Mucosa of gallbladder (tissue), 1 donor: ENCODE results near the gene IL17REL. TPM values are rescaled to one million over a fixed set of nuclear protein-coding genes. Genes with fewer than 3 reads are reported as not detected.
A peak's percentile ranks its signal among the peaks of the same experiment; 100 is the strongest.

Experiments used
- DNase-seq: peaks from one replicate; pipeline ENCODE4 v3.0.0-alpha.2; 2020; ENCODE audit warnings: low spot score
- total RNA-seq: library from RNA; stranded (reverse); gene quantifications from one replicate; pipeline ENCODE4 v1.2.1, GENCODE V29; 2021
- donor health status: DM: no; HTN: no; CAD: no.

IL17REL gene
- total RNA-seq, 1 donor from 2014 or later, result 0.06 TPM

DNA sequence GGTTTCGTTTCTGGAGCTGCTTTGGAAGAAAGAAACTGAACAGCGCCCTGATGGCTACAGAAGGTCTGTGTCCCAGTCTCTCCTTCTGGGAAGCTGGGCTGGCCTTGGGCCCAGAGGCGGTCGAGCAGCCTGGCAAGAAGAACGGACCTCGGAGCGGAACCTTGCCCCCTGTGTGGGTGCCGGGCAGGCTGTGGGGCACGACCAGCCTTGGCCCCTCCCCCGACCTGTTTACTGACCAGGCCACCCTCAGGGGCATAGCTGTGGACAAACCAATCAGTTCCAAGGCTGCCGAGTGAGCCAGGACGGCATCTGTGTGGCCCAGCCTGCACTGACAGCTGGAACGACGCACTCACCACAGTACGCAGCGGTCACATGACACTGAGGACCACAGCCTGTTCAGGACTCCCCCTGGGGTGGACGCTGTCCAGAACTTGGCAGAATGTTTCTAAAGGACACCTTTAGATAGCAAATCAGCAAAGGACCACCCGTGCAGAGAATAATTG is 44.8 kb downstream of the IL17REL start:
- peak; percentile 42 for DNase-seq

DNA sequence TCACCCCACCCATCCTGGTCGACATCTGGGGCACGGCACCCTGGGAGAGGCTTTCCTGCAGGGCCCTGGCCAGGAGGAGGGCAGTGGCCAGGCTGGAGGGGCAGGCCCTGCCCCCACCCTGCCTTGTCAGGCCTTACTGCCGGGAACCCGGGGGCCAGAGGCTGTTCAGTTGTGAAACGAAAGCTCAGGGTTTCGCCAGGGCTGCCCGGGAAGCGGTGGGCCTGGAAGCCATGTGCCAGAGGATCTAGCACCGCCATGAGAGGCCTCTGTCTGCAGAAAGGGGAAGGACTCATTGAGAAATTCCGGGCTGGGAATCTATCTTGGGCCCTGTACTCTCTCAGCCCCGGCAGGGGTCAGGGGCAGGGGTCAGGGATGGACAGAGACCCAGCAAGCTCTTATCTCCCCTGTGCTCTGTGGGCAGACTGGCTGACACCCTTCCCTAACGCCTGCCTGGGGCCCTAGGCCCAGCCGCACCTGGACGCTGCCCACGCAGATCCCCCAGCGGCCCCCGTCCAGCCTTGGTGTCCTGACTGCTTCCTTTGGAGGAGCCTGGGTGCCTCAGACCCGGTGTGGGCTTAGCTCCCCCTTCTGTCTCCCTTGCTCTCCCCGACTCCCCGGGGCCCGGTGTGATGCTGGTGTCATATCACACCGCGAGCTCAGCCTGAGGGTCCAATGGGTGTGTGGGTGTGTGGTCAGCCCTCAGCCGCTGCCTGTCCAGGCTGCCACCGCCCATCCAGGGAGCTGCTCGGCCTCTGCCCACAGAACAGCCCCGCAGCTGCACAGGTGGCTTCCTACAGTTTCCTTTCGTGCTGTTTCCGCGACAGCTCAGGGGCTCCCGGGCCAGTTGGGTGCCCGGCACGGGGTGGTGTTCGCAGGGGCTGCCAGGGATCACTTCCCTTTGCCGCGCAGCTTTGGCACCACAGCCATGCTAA is 45.5 kb downstream of the IL17REL start:
- peak; percentile 40 for DNase-seq

DNA sequence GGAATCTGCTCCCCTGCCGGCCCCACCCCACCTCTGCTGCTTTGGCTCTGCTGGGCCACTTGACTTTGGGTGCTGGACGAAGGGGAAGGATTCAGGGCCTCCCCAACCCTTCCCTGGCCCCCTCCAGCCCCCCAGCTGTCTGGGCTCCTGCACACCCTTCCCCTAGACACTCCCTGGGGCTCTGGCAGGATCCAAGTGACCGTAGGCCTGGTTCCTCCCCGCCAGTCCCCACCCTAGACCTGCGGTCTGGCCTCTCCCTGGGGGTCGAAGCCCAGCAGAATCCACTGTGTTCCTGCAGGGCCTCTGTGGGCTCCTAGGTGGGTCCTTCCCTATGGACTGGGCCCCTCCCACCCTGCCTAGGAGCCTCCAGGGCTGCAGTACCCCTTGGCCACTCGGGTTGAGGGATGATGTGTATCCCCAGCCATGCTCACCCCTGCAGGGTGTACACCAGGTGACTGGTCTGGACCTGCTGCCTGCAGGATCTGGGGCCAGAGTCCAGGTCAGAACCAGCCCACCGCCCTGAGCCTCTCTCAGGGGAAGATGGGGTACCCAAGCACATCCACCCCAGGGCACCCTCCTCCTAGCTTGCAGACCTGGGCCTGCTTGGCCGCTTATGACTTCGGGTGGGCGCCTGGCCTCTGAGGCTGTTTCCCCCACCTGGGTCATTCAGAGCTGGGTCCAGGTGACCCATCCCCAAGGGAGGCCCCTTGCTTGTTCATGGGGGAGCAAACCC is 46.4 kb downstream of the IL17REL start:
- no peak for DNase-seq

DNA sequence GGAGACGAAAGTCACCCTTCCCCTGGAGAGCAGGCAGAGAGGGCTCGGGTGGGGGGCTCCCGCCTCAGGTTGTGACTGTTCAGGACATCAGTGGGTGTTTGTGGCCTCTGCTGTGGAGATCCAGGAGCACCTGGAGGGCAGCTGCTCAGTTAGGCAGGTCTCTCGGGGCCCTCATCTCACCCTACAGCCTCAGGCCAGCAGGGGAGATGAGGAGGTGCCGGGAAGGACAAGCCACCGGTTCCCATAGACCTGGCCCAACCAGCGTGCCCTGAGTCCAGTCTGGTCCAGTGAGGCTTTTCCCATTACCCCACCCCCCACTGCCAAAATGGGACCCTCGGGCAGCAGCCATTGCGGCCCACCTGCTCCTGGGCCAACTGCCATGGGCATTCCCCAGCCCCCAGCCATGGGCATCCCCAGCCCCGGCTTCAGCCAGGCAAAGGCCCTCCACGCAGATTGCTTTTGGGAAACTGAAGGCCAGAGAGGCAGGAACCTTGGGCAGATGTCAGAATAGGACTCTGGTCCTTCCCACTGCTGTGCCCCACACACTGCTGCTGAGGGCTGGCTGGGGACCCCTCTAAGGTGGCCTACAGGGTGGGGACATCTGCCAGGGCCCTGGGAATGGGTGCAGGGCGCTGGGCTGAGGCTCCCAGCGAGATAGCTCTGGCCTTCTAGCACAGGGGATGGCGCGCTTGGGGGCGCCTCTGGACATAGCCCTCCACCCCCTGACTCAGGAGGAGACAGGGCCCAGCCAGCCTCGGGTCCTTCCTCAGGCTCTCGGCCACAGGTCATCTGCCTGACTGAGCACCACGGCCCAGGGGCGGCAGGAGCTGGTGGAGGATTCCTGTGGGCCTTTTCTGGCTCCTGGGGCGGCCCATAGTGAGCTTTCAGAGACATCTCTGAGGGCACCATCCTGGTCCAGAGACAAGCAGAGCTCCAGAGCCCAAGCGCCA is 47.2 kb downstream of the IL17REL start:
- DNase-seq, result peak; percentile 8

DNA sequence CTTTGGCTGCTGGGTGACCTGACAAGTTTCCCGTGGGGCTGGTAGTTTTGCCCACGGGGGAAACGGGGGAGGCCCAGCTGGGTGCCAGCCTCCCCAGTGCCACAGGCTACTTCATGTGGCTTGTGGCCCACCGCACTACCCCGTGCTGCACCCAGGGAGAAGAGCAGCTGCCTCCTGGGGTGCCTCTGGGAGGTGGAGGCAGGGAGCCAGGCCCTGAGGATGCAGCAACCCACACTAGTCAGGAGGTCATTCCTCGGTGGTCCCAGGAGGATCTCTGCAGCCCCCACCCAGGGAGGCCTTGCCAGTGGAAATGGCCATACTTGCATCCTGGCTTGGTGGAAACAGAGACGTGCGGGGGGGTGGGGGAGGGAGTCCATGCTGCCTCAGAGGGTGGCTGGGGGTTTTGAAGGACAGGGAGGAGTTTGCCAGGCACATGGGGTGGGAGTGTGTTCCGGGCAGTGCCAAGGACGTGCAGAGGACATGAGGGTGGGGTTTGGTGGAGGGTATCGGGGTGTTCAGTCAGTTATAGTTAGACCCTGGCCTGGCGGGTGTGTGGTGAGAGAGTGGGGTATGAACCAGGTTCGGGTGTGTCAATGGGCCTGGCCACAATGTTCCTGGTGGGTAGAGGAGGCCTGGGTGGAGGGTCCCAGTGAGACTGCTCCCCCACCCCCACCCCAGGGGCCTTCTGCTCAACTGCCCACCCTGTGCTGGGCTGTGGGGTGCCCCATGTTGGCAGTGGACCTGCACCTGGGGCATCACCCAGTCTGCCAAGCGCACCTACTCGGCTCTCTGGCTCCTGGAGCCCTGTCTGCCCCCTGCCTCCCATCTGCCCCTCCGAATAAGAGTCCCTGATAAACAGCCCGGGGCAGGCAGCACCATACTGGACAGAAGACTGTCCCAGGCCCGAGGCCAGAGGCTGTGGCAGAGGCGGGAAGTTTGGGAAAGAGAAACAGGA is 48.2 kb downstream of the IL17REL start:
- peak; percentile 10 for DNase-seq

DNA sequence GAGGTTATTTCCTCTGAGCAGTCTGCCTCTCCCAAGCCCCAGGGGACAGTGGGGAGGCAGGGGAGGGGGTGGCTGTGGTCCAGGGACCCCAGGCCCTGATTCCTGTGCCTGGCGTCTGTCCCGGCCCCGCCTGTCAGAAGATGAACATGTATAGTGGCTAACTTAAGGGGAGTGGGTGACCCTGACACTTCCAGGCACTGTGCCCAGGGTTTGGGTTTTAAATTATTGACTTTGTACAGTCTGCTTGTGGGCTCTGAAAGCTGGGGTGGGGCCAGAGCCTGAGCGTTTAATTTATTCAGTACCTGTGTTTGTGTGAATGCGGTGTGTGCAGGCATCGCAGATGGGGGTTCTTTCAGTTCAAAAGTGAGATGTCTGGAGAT is 48.9 kb downstream of the IL17REL start:
- DNase-seq, result peak; percentile 69

DNA sequence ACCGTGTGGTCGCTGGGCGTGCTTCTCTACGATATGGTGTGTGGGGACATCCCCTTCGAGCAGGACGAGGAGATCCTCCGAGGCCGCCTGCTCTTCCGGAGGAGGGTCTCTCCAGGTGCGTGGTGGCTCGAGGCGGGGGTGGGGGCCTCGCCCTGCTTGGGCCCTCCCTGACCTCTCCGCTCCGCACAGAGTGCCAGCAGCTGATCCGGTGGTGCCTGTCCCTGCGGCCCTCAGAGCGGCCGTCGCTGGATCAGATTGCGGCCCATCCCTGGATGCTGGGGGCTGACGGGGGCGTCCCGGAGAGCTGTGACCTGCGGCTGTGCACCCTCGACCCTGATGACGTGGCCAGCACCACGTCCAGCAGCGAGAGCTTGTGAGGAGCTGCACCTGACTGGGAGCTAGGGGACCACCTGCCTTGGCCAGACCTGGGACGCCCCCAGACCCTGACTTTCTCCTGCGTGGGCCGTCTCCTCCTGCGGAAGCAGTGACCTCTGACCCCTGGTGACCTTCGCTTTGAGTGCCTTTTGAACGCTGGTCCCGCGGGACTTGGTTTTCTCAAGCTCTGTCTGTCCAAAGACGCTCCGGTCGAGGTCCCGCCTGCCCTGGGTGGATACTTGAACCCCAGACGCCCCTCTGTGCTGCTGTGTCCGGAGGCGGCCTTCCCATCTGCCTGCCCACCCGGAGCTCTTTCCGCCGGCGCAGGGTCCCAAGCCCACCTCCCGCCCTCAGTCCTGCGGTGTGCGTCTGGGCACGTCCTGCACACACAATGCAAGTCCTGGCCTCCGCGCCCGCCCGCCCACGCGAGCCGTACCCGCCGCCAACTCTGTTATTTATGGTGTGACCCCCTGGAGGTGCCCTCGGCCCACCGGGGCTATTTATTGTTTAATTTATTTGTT is 49.6 kb downstream of the IL17REL start:
- DNase-seq, result peak; percentile 10

DNA sequence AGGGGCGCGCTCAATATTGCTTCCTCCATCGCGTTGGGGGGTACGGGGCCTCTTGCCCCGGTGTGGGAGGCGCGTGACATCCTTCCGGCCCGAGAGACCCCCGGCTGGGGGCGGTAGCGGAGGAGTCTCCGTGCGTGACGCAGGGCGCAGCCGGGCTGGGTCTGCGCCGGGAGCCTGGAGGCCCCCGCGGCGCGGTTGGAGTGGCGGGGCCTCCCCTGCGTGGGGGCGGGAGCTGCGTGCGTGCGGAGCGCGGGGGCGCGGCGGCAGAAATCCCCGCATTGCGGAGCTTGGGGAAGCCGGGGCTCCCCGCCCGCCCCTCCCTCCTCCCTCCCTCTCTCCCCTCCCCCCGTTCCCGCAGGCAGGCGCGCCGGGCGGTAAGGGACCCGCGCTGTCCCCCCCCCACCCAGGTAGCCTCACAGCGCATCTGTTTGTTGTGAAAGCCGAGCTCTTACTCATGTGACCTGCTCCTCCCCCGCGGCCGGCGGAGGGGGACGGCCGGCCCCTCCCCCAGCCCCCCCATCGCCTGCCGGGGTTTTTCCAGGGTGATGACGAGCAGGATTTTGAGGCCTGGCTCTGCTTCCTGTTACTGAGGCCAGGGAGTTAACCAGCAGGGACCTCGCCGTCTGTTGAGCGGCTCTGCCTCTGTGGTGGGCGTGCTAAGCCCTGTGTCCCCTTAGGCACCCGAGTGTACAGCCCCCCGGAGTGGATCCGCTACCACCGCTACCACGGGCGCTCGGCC is 50.4 kb downstream of the IL17REL start:
- peak; percentile 91 for DNase-seq

DNA sequence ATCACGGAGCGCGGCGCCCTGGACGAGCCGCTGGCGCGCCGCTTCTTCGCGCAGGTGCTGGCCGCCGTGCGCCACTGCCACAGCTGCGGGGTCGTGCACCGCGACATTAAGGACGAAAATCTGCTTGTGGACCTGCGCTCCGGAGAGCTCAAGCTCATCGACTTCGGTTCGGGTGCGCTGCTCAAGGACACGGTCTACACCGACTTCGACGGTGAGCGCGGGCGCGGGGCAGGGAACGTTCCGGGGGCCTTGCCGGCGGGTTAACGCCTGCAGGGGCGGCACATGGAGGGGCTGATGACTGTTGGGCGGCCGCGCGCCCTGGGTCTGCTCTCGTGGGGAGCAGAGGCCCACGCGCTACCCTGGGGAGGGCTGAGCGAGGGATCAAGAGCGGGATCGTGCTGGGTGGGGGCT is 51.0 kb downstream of the IL17REL start:
- no peak for DNase-seq

DNA sequence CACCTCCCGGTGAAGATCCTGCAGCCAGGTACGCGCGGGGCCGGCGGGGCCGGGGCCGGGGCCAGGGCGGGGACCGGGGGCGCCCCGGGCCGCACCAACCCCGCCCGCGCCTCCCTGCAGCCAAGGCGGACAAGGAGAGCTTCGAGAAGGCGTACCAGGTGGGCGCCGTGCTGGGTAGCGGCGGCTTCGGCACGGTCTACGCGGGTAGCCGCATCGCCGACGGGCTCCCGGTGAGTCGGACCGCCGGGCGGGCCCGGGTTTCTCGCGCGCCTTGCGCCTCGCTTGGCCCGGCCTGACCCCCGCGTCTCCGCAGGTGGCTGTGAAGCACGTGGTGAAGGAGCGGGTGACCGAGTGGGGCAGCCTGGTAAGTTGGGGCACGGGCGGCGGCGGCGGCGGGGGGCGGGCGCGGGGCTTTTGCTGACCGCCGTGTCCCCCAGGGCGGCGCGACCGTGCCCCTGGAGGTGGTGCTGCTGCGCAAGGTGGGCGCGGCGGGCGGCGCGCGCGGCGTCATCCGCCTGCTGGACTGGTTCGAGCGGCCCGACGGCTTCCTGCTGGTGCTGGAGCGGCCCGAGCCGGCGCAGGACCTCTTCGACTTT is 51.5 kb downstream of the IL17REL start:
- no peak for DNase-seq

DNA sequence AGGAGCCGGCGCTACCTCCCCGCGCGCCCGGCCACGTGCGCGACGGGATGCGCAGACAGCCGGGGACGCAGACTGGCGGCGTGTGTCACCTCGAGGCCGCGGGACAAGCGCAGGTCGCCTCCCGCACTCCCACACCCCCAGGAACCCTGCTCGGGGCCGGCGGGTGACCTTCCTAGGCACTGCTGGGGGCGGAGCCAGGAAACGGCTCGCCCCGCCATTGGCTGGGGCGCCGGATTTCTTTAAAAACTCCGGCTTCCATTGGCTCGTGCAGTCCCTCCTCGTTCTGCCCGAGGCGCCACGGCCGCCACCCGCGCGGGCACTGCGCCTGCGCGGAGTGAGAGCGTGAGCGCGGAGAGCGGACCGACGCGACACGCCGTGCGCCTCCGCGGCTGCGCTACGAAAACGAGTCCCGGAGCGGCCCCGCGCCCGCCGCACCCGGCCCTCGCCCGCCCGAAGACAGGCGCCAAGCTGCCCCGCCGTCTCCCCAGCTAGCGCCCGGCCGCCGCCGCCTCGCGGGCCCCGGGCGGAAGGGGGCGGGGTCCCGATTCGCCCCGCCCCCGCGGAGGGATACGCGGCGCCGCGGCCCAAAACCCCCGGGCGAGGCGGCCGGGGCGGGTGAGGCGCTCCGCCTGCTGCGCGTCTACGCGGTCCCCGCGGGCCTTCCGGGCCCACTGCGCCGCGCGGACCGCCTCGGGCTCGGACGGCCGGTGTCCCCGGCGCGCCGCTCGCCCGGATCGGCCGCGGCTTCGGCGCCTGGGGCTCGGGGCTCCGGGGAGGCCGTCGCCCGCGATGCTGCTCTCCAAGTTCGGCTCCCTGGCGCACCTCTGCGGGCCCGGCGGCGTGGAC is 52.2 kb downstream of the IL17REL start, which contains the start of gene PIM3:
Gene PIM3 (plus strand): TSS at position 614 of the 846 bp plus-strand sequence. CDS start 176 bp downstream, at position 790.
- peak; percentile 94 for DNase-seq

DNA sequence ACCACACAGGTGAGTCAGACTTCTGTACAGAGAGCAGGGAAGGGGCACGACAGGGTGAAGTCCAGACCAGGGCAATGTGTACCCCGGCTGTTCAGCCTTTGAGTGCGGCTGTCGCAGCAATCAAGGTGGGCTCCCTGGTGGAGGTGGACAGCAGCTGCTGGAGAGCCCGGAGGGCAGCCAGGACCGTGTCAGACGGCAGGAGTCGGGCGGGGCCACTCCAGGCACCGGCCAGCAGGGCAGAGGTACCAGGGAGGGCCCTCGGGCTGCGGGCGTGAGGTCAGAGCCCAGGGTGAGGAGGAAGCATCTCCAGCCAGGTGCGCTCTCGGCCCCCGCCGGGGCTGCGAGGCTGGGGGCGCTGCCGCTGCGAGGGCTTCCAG is 52.8 kb downstream of the IL17REL start:
- DNase-seq, result no peak

DNA sequence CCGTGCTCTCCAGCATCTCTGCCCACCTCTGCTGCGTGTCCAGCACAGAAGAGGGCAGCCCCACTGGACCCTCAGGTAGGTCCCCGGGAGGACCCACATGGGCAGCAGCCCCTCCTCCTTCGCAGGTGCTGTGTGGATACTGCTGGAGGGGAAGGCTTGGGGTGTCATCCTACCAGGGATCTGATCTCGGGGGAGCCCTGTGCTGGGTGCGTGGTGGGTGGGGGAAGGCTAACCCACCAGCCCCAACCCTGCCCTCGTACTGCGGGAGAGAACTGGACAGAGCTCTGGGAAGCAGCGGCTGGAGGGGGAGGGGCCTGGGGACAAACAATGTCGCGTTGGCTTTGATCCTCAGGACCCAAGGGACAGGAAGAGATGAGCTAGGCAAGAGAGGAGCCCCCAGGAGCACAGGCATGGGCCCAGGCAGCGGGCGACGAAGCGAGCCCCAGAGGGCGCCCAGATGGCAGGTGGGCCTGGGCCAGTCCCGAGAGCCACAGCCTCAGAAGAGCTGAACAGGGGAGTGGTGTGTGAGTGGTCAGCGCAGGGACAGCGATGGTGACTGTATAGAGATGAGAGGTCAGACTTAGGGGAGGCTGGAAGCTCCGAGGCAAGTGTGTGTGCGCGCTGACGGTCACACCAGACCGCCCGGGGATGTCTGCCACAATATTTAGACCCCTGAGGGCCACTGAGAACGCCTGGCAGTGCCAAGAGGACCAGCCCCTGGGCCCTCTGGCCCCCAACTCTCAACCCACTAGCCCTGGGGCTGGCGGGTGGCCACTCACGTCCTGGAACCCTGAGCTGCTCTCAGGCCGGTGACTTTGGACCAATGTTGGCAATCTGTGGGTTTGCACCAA is 53.4 kb downstream of the IL17REL start:
- DNase-seq, result no peak

DNA sequence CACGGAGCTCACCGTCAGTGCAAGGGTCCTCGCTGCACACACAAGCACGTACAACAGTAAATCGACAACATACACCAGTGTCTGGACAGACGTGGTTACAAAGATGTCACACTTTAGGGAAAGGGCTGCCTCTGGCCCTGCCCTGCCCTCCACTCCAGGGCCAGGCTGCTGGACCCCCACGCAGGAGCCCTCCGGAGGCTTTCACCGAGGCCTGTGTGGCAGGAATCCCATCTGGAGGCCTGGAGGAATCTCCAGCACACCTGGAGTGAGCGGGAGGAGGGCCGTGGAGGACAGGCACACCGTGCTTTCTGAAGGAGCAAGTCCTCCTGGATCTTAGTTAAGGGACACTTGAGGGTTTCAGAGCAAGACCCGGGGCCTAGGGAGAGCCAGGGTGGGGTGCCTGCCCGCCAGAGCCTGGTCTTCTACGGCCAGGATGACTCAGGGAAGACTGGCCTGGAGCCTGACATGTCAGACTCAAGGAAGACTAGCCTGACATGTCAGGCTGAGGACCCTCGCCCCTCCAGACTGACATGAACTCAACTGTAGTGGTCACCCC is 54.1 kb downstream of the IL17REL start:
- no peak for DNase-seq

DNA sequence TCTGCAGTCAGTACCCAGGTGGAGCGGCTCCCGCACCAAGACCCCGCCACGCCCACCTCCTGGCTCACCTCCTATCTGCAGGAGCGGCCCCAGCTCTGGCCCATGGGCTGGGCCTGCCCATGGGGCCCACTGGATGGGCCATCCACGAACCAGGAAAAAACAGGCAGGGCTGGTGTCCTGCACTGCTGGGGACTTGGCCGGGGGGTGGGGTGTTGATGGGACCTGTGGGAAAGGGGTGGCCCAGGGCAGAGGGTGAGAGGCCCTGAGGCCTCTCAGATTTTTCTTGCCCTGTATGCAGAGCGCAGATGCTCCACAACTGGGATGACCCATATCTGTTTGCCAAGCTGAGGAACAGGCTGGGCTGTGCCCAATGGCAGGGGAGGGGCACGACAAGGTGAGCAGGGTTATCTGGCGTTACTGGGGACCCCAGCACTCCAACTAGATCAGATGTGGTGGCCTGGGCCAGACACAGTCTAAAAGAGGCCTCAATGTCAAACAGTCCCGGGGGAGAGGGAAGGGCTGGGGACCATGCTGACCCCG is 54.7 kb downstream of the IL17REL start:
- no peak for DNase-seq
